A673 (cell line): ENCODE measurements around the gene NIF3L1. TPM values are rescaled to one million over a fixed set of nuclear protein-coding genes. Genes with fewer than 3 reads are reported as not detected.

Experiments used
- BruUV-seq: library from RNA; stranded (reverse); fragments of 400-500 nt; replicated peaks from 2 replicates; lab custom pipeline; 2021; lab: Mats Ljungman, UMichigan
- CTCF ChIA-PET: fragments of 300-600 bp; sonication (Branson Sonifier 250); formaldehyde crosslinking; loops from one replicate; lab custom pipeline; 2022; ENCODE audit warnings: antibody characterized with exemption; lab: Charles Lee
- POLR2A ChIA-PET: fragments of 300-600 bp; sonication (Branson Sonifier 250); formaldehyde crosslinking; loops from one replicate; lab custom pipeline; 2022; ENCODE audit warnings: antibody characterized with exemption; ENCODE audit not compliant: low non-redundant PET; lab: Charles Lee
- DNase-seq: peaks from one replicate; pipeline ENCODE4 v3.0.0-alpha.2; 2015; ENCODE audit warnings: low spot score
- H3K27ac ChIP-seq: fragments of 200-600 bp; sonication (generic); 2 replicates; pipeline ENCODE4 v1.5.1; 2016; ENCODE audit warnings: mixed run types, low read depth, mild to moderate bottlenecking, mixed read lengths, antibody characterized with exemption, low read length; ENCODE audit not compliant: poor library complexity, severe bottlenecking
- H3K27me3 ChIP-seq: fragments of 200-600 bp; sonication (generic); replicated peaks from 2 replicates; pipeline ENCODE4 v1.6.1; 2017; ENCODE audit warnings: mixed run types, low read depth, mild to moderate bottlenecking, mixed read lengths, antibody characterized with exemption, low read length; ENCODE audit not compliant: insufficient read depth, poor library complexity
- H3K36me3 ChIP-seq: fragments of 200-600 bp; sonication (generic); 2 replicates; pipeline ENCODE4 v1.6.1; 2016; ENCODE audit warnings: mixed run types, mild to moderate bottlenecking, mixed read lengths, antibody characterized with exemption, low read length; ENCODE audit not compliant: insufficient read depth, poor library complexity, severe bottlenecking
- H3K4me1 ChIP-seq: fragments of 200-600 bp; sonication (generic); 2 replicates; pipeline ENCODE4 v1.6.1; 2017; ENCODE audit warnings: mixed run types, mild to moderate bottlenecking, mixed read lengths, antibody characterized with exemption, low read length; ENCODE audit not compliant: insufficient read depth, poor library complexity, severe bottlenecking
- H3K4me3 ChIP-seq: fragments of 200-600 bp; sonication (generic); 2 replicates; pipeline ENCODE4 v1.5.1; 2016; ENCODE audit warnings: low read depth, mixed run types, mild to moderate bottlenecking, mixed read lengths, low read length; ENCODE audit not compliant: poor library complexity, severe bottlenecking
- H3K9me3 ChIP-seq: fragments of 200-600 bp; sonication (generic); 2 replicates; pipeline ENCODE4 v1.6.1; 2016; ENCODE audit warnings: mixed run types, low read depth, mild to moderate bottlenecking, mixed read lengths, antibody characterized with exemption, low read length; ENCODE audit not compliant: poor library complexity, severe bottlenecking
- CTCF ChIP-seq: fragments of 300-800, 200-600 bp; sonication (generic); conservative IDR thresholded peaks from 2 replicates; pipeline ENCODE4 v1.5.1; 2017; ENCODE audit warnings: low read depth, mild to moderate bottlenecking, antibody characterized with exemption, low read length, moderate library complexity, mixed read lengths
- EZH2 ChIP-seq: fragments of 200-600 bp; sonication (generic); IDR thresholded peaks from 2 replicates; pipeline ENCODE4 v1.6.1; 2017; ENCODE audit warnings: borderline replicate concordance, low read depth, mild to moderate bottlenecking, mixed read lengths, antibody characterized with exemption, low read length; ENCODE audit not compliant: poor library complexity, severe bottlenecking
- intact Hi-C: fragments of 100-400 bp; cut with micrococcal nuclease; formaldehyde crosslinking; loops from one replicate; pipeline ENCODE4 v1.10.0; 2022; ENCODE audit not compliant: unreplicated experiment
- total RNA-seq: library from RNA; stranded (reverse); gene quantifications from 2 replicates; pipeline ENCODE4 v1.2.3, GENCODE V29; 2021

The NIF3L1 gene
- total RNA-seq, 1 experiment from 2014 or later, result 56.4 TPM

- intact Hi-C loops, result loop anchor here (2.0 kb wide), 1 partner anchor 53 kb away; the partner anchor contains the start of gene BZW1
- no peaks in the 10 kb centered on the region for H3K27me3 ChIP-seq
- H3K9me3 ChIP-seq, result no peaks in the 10 kb centered on the region
- POLR2A ChIA-PET, result interaction anchor here (1.0 kb wide), 1 partner anchor 26 kb away, joined by 10 read pairs; the partner anchor contains the start of genes NIF3L1 and PPIL3
- no TSS peak for BruUV-seq
- TF ChIP-seq CTCF (no peak), EZH2 (no peak)
- H3K27ac ChIP-seq, result peak overlapping the region; percentile 98
- peak overlapping the region; percentile 70 for H3K4me3 ChIP-seq
- peak; percentile 45 for DNase-seq
- peaks cover 29% of the 10 kb centered on the region for H3K36me3 ChIP-seq
- CTCF ChIA-PET, result no interaction called here
- H3K4me1 ChIP-seq, result peaks cover 10% of the 10 kb centered on the region
These were observed 25.4 kb upstream of the NIF3L1 start for GRCh38 chr2:200863782-200864175.

GRCh38 chr2:200864176-200865034 lies 24.8 kb upstream of the NIF3L1 start, which contains the start of gene CLK1:
TSS of gene CLK1 (minus strand) at chr2:200864658. CDS start at chr2:200861862, 2,796 bp downstream.
- intact Hi-C loops, result no loop called here
- ChIA-PET POLR2A (interaction anchor here (0.5 to 1.0 kb wide), 3 partner anchors 25 to 621 kb away, joined by 9 to 13 read pairs (median 10); partner anchors contain the start of genes NIF3L1 and PPIL3), CTCF (no interaction called here)
- no peak for TF ChIP-seq EZH2
- TF ChIP-seq CTCF, result no peak
- no TSS peak for BruUV-seq
- peak; percentile 97 for DNase-seq
- Histone ChIP-seq H3K4me1 (peaks cover 10% of the 10 kb centered on the region), H3K27me3 (no peaks in the 10 kb centered on the region), H3K4me3 (peak within 1 kb of the TSS; percentile 70), H3K36me3 (peaks cover 23% of the 10 kb centered on the region), H3K9me3 (no peaks in the 10 kb centered on the region), H3K27ac (peak within 1 kb of the TSS; percentile 98)

- DNase-seq, result no peak
- no peaks in the 10 kb centered on the region for H3K9me3 ChIP-seq
- CTCF ChIA-PET, result no interaction called here
- no peak for TF ChIP-seq EZH2
- no peak for TF ChIP-seq CTCF
- H3K36me3 ChIP-seq, result peaks cover 9% of the 10 kb centered on the region
- intact Hi-C loops, result no loop called here
- H3K27me3 ChIP-seq, result no peaks in the 10 kb centered on the region
- no TSS peak for BruUV-seq
- no peak overlapping the region for H3K27ac ChIP-seq
- POLR2A ChIA-PET, result no interaction called here
- H3K4me1 ChIP-seq, result peaks cover 4% of the 10 kb centered on the region
- H3K4me3 ChIP-seq, result no peak overlapping the region
These were observed 20.2 kb upstream of the NIF3L1 start for GRCh38 chr2:200869014-200869413.
